SK-N-SH treated with all-trans-retinoic acid at 6 μM for 48 hours (cell line): ENCODE data around the gene GRID1.

Experiments used
- ESRRG ChIP-seq: fragments of 250-450 bp; sonication (Bioruptor Pico); IDR thresholded peaks from 2 replicates; pipeline ENCODE4 v1.6.1; 2021; ENCODE audit warnings: mild to moderate bottlenecking
- TF ChIP-seq, protein P1 (sequence below): fragments of 250-450 bp; sonication (Bioruptor Pico); IDR thresholded peaks from 2 replicates; pipeline ENCODE4 v1.8.0; 2020; ENCODE audit warnings: mild to moderate bottlenecking, moderate library complexity, borderline replicate concordance

DNA sequence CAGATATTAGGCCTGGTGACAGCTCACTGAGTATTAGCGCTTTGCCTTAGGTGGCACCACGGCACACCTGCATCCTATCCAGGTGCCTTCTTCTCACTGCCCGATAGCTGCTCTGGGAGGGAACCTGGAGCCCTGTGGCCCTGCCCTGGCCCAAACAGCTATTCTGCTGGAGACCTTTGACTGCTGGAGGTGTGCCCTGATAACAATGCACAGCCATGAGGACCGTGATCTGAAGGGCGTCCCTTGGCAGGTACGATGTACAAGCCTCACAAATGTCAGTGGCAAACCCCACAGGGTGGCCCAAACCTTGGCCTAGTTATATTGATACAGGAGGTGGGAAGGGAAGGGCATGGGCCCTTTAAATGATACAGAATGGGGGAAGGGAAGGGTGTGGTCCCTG, 259.5 kb downstream of the GRID1 start:
- TF ChIP-seq, protein P1, sequence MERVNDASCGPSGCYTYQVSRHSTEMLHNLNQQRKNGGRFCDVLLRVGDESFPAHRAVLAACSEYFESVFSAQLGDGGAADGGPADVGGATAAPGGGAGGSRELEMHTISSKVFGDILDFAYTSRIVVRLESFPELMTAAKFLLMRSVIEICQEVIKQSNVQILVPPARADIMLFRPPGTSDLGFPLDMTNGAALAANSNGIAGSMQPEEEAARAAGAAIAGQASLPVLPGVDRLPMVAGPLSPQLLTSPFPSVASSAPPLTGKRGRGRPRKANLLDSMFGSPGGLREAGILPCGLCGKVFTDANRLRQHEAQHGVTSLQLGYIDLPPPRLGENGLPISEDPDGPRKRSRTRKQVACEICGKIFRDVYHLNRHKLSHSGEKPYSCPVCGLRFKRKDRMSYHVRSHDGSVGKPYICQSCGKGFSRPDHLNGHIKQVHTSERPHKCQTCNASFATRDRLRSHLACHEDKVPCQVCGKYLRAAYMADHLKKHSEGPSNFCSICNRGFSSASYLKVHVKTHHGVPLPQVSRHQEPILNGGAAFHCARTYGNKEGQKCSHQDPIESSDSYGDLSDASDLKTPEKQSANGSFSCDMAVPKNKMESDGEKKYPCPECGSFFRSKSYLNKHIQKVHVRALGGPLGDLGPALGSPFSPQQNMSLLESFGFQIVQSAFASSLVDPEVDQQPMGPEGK (CRISPR knock-in tag), result no peak
- no peak for TF ChIP-seq ESRRG (CRISPR knock-in tag)
